ENCODE measurements around the gene ABHD17B. TPM values are rescaled to one million over a fixed set of nuclear protein-coding genes. Genes with fewer than 3 reads are reported as not detected.

The ABHD17B gene
- total RNA-seq, 1 donor from 2014 or later: 24.7 TPM

- Histone ChIP-seq H3K27me3 (ENCODE audit: control insufficient read depth, insufficient read depth, low read length) (no peaks in the 10 kb centered on the region), H3K4me3 (ENCODE audit: low read depth, low read length) (no peak overlapping the region), H3K36me3 (ENCODE audit: control insufficient read depth, insufficient read depth, low read length) (no peaks in the 10 kb centered on the region)
- DNase-seq (ENCODE audit: low read depth) (no peak), FAIRE-seq (no peak)
- TF ChIP-seq CTCF (IDR thresholded peaks at IDR 0.05; ENCODE audit: insufficient read depth, low read length, severe bottlenecking): no peak
These were observed 53.8 kb downstream of the ABHD17B start for GRCh38 chr9:71857159-71857558.

GRCh38 chr9:71854811-71855210 is 56.2 kb downstream of the ABHD17B start:
- Histone ChIP-seq H3K27me3 (ENCODE audit: control insufficient read depth, insufficient read depth, low read length) (no peaks in the 10 kb centered on the region), H3K36me3 (ENCODE audit: control insufficient read depth, insufficient read depth, low read length) (no peaks in the 10 kb centered on the region), H3K4me3 (ENCODE audit: low read depth, low read length) (no peak overlapping the region)
- no peak for TF ChIP-seq CTCF (IDR thresholded peaks at IDR 0.05; ENCODE audit: insufficient read depth, low read length, severe bottlenecking)
- FAIRE-seq: no peak
- no peak for DNase-seq (ENCODE audit: low read depth)

GRCh38 chr9:71853084-71853483 is 57.9 kb downstream of the ABHD17B start:
- TF ChIP-seq CTCF (IDR thresholded peaks at IDR 0.05; ENCODE audit: insufficient read depth, low read length, severe bottlenecking): no peak
- DNase-seq (ENCODE audit: low read depth) (peak; percentile 29), FAIRE-seq (no peak)
- Histone ChIP-seq H3K27me3 (ENCODE audit: control insufficient read depth, insufficient read depth, low read length) (no peaks in the 10 kb centered on the region), H3K36me3 (ENCODE audit: control insufficient read depth, insufficient read depth, low read length) (no peaks in the 10 kb centered on the region), H3K4me3 (ENCODE audit: low read depth, low read length) (no peak overlapping the region)

- Histone ChIP-seq H3K4me3 (ENCODE audit: low read depth, low read length) (no peak overlapping the region), H3K36me3 (ENCODE audit: control insufficient read depth, insufficient read depth, low read length) (no peaks in the 10 kb centered on the region), H3K27me3 (ENCODE audit: control insufficient read depth, insufficient read depth, low read length) (no peaks in the 10 kb centered on the region)
- FAIRE-seq: no peak
- no peak for TF ChIP-seq CTCF (IDR thresholded peaks at IDR 0.05; ENCODE audit: insufficient read depth, low read length, severe bottlenecking)
- no peak for DNase-seq (ENCODE audit: low read depth)
These were observed 60.0 kb downstream of the ABHD17B start for GRCh38 chr9:71850996-71851395.

- no peak for TF ChIP-seq CTCF (IDR thresholded peaks at IDR 0.05; ENCODE audit: insufficient read depth, low read length, severe bottlenecking)
- FAIRE-seq: no peak
These were observed 63.1 kb downstream of the ABHD17B start for GRCh38 chr9:71847892-71848291.

GRCh38 chr9:71844808-71845207 is 66.2 kb downstream of the ABHD17B start:
- Histone ChIP-seq H3K4me3 (ENCODE audit: low read depth, low read length) (no peak overlapping the region), H3K27me3 (ENCODE audit: control insufficient read depth, insufficient read depth, low read length) (no peaks in the 10 kb centered on the region), H3K36me3 (ENCODE audit: control insufficient read depth, insufficient read depth, low read length) (no peaks in the 10 kb centered on the region)
- no peak for FAIRE-seq
- DNase-seq (ENCODE audit: low read depth): no peak
- TF ChIP-seq CTCF (IDR thresholded peaks at IDR 0.05; ENCODE audit: insufficient read depth, low read length, severe bottlenecking): no peak

More at GRCh38 chr9:71847892-71848291, 63.1 kb downstream of the ABHD17B start:
- no peak overlapping the region for H3K4me3 ChIP-seq (ENCODE audit: low read depth, low read length)
- H3K27me3 ChIP-seq (ENCODE audit: control insufficient read depth, insufficient read depth, low read length): no peaks in the 10 kb centered on the region
- DNase-seq (ENCODE audit: low read depth): no peak
- no peaks in the 10 kb centered on the region for H3K36me3 ChIP-seq (ENCODE audit: control insufficient read depth, insufficient read depth, low read length)

Data from bronchial epithelial cell (primary cell).